D721Med (cell line): Measurements from ENCODE around the gene RPS10.

Experiments
- DNase-seq: peaks from one replicate; pipeline ENCODE4 v3.0.0; 2011; ENCODE audit warnings: low spot score; ENCODE audit not compliant: insufficient read length
- FAIRE-seq: peaks from 2 replicates; lab custom pipeline; 2011; peaks lifted over from hg19 to GRCh38; lab: Jason Lieb, UNC
- TF ChIP-seq, protein P1 (sequence below): IDR thresholded peaks from 2 replicates; pipeline ENCODE4 v1.5.1; 2012; ENCODE audit warnings: mild to moderate bottlenecking, control low read depth; ENCODE audit not compliant: insufficient read depth; ENCODE audit errors: missing control alignments

RPS10 gene

GRCh38 chr6:34370361-34370760, 55.5 kb downstream of the RPS10 start:
- TF ChIP-seq, protein P1, sequence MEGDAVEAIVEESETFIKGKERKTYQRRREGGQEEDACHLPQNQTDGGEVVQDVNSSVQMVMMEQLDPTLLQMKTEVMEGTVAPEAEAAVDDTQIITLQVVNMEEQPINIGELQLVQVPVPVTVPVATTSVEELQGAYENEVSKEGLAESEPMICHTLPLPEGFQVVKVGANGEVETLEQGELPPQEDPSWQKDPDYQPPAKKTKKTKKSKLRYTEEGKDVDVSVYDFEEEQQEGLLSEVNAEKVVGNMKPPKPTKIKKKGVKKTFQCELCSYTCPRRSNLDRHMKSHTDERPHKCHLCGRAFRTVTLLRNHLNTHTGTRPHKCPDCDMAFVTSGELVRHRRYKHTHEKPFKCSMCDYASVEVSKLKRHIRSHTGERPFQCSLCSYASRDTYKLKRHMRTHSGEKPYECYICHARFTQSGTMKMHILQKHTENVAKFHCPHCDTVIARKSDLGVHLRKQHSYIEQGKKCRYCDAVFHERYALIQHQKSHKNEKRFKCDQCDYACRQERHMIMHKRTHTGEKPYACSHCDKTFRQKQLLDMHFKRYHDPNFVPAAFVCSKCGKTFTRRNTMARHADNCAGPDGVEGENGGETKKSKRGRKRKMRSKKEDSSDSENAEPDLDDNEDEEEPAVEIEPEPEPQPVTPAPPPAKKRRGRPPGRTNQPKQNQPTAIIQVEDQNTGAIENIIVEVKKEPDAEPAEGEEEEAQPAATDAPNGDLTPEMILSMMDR: no peak
- FAIRE-seq (no peak), DNase-seq (no peak)

- DNase-seq: no peak
- no peak for FAIRE-seq
- TF ChIP-seq, protein P1: no peak
Measured at GRCh38 chr6:34369385-34369784, 56.5 kb downstream of the RPS10 start.
